Activated CD4-positive, CD25-positive, alpha-beta regulatory T cell (primary cell): Measurements from ENCODE around the gene TBC1D26.
"Not testable (repeated sequence)": the region's sequence is repeated elsewhere in the genome, so short reads cannot be mapped to it uniquely, and the experiment has no call there.

Experiments
- DNase-seq, 4 experiments: peaks; one replicate each; lab custom pipeline; 2025; lab: John Stamatoyannopoulos, UW

The TBC1D26 gene

DNA sequence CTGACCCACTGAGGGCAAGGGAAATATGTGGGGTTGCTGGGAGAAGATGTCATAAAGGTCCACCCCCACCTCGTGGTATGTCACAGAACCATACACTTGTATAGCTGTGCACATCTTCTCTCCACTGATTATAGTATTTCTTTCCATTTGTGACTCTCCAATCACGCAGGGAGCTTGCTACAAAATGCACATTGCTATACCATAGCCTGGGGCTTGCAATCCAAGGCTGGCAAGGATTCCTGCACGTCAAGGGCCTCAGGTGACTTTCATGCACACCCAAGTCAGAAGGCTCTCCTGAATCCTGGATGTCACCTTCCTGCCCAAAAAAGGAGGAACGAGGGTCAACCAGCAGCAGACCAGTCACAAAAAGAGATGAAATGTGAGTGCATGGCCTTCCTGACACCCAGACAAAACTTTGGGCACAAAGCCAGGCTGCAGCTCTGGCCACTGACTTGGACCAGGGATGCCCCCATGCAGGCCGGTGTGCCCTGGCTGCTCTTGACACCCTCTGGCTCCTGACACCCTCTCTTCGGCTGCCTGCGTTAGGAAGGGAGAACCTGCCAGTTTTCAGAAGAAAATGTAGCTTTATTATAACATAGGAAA lies 12.1 kb downstream of the TBC1D26 start:
- DNase-seq: no peak

GRCh38 chr17:15744885-15745284 lies 12.8 kb downstream of the TBC1D26 start:
- DNase-seq: no peak

DNA sequence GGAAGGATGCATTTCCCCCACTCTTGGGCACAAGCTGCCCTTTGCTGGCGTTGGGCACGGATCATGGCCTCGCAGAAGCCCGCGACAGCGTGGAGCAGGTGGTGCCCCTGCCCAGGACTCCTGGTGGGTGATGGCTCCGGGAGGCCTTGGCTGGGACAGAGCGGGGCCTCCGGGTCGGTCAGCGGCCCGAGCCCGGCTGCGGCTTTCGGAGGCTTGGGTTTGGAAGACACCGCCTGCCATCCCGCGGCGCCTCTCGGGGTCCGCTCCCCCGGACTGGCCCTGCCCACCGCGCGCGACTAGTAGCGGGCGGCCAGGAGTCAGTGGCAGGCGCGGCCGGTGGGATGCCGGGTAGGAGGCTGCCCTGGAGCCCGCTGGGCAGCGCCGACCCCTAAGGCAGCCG lies 17.3 kb downstream of the TBC1D26 start:
- DNase-seq: not testable (repeated sequence)

- DNase-seq: not testable (repeated sequence)
These were observed 36.9 kb downstream of the TBC1D26 start for GRCh38 chr17:15768865-15769533.

GRCh38 chr17:15770679-15771078 lies 38.6 kb downstream of the TBC1D26 start:
- not testable (repeated sequence) for DNase-seq

GRCh38 chr17:15776871-15777270 lies 44.8 kb downstream of the TBC1D26 start:
- no peak for DNase-seq

DNA sequence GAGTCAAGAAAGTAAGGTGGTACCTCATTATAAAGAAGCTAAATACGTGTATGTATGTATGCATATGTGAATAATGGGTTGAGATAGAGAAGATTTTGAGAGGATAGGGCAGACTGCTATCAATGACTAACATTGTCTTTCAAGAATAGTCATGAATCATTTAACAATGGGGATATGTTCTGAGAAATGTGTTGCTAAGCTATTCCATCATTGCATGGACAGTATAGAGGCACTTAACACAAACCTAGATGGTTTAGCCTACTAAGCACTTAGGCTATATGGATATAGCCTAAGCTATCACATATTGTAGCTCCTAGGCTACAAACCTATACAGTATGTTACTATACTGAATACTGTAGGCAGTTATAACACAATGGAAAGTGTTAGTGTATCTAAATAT lies 45.2 kb downstream of the TBC1D26 start:
- DNase-seq: no peak

DNA sequence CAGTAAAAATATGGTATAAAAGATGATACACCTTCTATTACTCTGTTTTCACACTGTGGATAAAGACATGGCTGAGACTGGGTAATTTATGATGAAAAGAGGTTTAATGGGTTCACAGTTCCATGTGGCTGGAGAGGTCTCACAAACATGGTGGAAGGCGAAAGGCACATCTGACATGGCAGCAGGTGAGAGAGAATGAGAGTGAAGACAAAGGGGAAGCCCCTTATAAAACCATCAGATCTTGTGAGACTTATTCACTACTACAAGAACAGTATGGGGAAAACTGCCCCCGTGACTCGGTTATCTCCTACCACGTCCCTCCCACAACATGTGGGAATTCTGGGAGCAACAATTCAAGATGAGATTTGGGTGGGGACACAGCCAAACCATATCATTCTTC lies 45.6 kb downstream of the TBC1D26 start:
- DNase-seq: no peak

DNA sequence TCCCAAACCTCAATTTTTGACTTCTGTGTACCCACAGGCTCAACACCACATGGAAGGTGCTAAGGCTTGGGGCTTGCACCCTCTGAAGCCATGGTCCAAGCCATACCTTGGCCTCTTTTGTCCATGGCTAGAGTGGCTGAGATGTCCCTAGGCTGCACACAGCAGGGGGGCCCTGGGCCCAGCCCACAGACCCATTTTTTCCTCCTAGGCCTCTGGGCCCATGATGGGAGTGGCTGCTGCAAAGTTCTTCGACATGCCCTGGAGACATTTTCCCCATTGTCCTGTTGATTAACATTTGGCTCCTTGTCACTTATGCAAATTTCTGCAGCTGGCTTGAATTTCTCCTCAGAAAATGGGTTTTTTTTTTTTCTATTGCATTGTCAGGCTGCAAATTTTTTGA lies 47.0 kb downstream of the TBC1D26 start:
- no peak for DNase-seq

GRCh38 chr17:15780188-15780587 lies 48.1 kb downstream of the TBC1D26 start:
- no peak for DNase-seq

DNA sequence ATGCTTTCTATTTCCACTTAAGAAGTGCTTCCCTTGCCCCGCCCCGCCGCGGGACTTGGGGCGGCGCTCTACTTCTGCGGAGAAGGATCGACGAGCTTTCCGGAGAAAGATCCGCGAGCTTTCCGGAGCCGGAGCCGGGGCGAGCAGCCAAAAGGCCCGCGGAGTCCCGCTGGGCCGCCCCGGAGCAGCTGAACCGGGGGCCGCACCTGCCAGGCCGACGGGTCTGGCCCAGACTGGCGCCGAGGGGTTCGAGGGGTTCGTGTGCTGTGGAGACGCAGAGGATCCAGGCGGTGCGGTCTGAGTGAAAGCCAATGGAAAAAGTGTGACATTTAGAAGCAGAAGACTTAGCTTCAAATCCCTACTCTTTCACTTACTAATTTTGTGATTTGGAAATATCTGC lies 50.8 kb downstream of the TBC1D26 start:
- DNase-seq: no peak

DNA sequence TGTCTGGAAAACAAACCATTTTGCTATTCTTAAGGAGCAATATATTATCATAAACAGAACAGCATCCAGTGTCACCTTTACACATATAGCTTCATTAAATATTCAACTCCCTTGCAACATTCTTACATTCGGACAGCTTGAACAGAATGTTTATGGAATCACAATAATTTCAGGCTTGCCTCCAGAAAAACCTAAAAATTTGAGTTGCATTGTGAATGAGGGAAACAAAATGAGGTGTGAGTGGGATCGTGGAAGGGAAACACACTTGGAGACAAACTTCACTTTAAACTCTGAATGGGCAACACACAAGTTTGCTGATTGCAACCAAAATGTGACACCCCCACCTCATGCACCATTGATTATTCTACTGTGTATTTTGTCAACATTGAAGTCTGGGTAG lies 51.4 kb downstream of the TBC1D26 start:
- DNase-seq: no peak

DNA sequence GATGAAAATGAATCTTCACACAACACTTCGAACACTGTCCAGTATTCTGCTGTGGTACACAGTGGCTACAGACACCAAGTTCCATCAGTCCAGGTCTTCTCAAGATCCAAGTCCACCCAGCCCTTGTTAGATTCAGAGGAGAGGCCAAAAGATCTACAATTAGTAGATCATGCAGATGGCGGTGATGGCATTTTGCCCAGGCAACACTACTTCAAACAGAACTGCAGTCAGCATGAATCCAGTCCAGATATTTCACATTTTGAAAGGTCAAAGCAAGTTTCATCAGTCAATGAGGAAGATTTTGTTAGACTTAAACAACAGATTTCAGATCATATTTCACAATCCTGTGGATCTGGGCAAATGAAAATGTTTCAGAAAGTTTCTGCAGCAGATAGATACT lies 52.3 kb downstream of the TBC1D26 start:
- DNase-seq: not testable (repeated sequence)

- not testable (repeated sequence) for DNase-seq
These were observed 55.4 kb downstream of the TBC1D26 start for GRCh38 chr17:15787363-15788075.

- DNase-seq: not testable (repeated sequence)
These were observed 56.3 kb downstream of the TBC1D26 start for GRCh38 chr17:15788365-15788764.
